K562 (cell line): ENCODE measurements around the gene ASPRV1. TPM values are rescaled to one million over a fixed set of nuclear protein-coding genes. Genes with fewer than 3 reads are reported as not detected.

ENCODE experiments used
- ATF1 ChIP-seq, 2 experiments: fragments of 450-650 bp in 1 of 2; IDR thresholded peaks; 2 replicates each; pipeline ENCODE4 v1.6.1; 2016; ENCODE audit warnings: missing compliant biosample characterization in 1 of 2, missing genetic modification characterization in 1 of 2
- CHD4 ChIP-seq: fragments of 200-600 bp; sonication (generic); IDR thresholded peaks from 3 replicates; pipeline ENCODE4 v1.6.1; 2012; ENCODE audit warnings: low read depth, mild to moderate bottlenecking, mixed read lengths, low read length, inconsistent platforms; ENCODE audit not compliant: insufficient read depth, insufficient replicate concordance, poor library complexity, severe bottlenecking
- FOXO4 ChIP-seq: fragments of 450-650 bp; formaldehyde crosslinking; IDR thresholded peaks from 2 replicates; pipeline ENCODE4 v1.4.0; 2020; ENCODE audit warnings: mild to moderate bottlenecking, moderate library complexity
- HNRNPUL1 ChIP-seq: fragments of 200-400 bp; formaldehyde crosslinking; IDR thresholded peaks from 2 replicates; pipeline ENCODE4 v1.6.1; 2017; ENCODE audit warnings: low read length
- KDM1A ChIP-seq, 2 experiments: fragments of 450-650 bp; IDR thresholded peaks; 2 replicates each; pipeline ENCODE4 v1.6.1; 2016; ENCODE audit warnings: mild to moderate bottlenecking in 2 of 2
- KLF16 ChIP-seq: IDR thresholded peaks from 2 replicates; pipeline ENCODE4 v1.6.1; 2016; ENCODE audit warnings: antibody characterized with exemption
- L3MBTL2 ChIP-seq: fragments of 450-650 bp; IDR thresholded peaks from 2 replicates; pipeline ENCODE4 v1.6.1; 2016; ENCODE audit warnings: mild to moderate bottlenecking, moderate library complexity
- NONO ChIP-seq, 2 experiments: fragments of 200-400 bp in 1 of 2; fragments of 450-650 bp in 1 of 2; formaldehyde crosslinking in 1 of 2; IDR thresholded peaks; 2 replicates each; pipeline ENCODE4 v1.6.1; 2017; ENCODE audit warnings: low read depth in 2 of 2, mild to moderate bottlenecking in 2 of 2, moderate library complexity in 2 of 2, low read length in 1 of 2
- PHF20 ChIP-seq: fragments of 450-650 bp; IDR thresholded peaks from 2 replicates; pipeline ENCODE4 v1.6.1; 2018; ENCODE audit not compliant: partially characterized antibody
- SMARCE1 ChIP-seq: fragments of 450-650 bp; IDR thresholded peaks from 2 replicates; pipeline ENCODE4 v1.7.1; 2016; ENCODE audit warnings: mild to moderate bottlenecking
- SRSF3 ChIP-seq: fragments of 200-400 bp; formaldehyde crosslinking; IDR thresholded peaks from 2 replicates; pipeline ENCODE4 v1.6.1; 2016; ENCODE audit warnings: mild to moderate bottlenecking, low read length, moderate library complexity; ENCODE audit not compliant: insufficient read depth
- SRSF9 ChIP-seq: fragments of 200-400 bp; formaldehyde crosslinking; IDR thresholded peaks from 2 replicates; pipeline ENCODE4 v1.6.1; 2017; ENCODE audit warnings: low read depth, low read length, borderline replicate concordance
- TCF7L2 ChIP-seq: fragments of 150-350 bp; IDR thresholded peaks from 2 replicates; pipeline ENCODE4 v1.6.1; 2016; ENCODE audit warnings: low read depth, mild to moderate bottlenecking, low read length, moderate library complexity
- TOE1 ChIP-seq, 2 experiments: fragments of 450-650 bp in 1 of 2; sonication (generic) in 1 of 2; formaldehyde crosslinking in 1 of 2; IDR thresholded peaks; 2 replicates each; pipeline versions ENCODE4 v1.7.1 to v1.8.0; 2016 to 2022; ENCODE audit warnings: borderline replicate concordance in 2 of 2, mild to moderate bottlenecking in 2 of 2, antibody characterized with exemption in 1 of 2, inconsistent platforms in 1 of 2, low read depth in 1 of 2, missing genetic modification reagents in 1 of 2, moderate library complexity in 1 of 2
- TRIM28 ChIP-seq: fragments of 450-650 bp; IDR thresholded peaks from 2 replicates; pipeline ENCODE4 v1.6.1; 2017
- ZNF140 ChIP-seq: fragments of 250-450 bp; sonication (Bioruptor Pico); IDR thresholded peaks from 2 replicates; pipeline ENCODE4 v1.8.0; 2021; ENCODE audit warnings: moderate library complexity, mild to moderate bottlenecking, inconsistent platforms
- polyA plus RNA-seq, 8 experiments: library from polyadenylated mRNA; depleted of rRNA in 4 of 8; stranded (reverse) in 5 of 8; unstranded in 3 of 8; fragments of >200 nt; fragmentation: Nextera tagmentation in 2 of 8; fragmentation: Illumina TruSeq in 1 of 8; extraction: Ambion mirVana in 2 of 8; extraction: Trizol in 1 of 8; gene quantifications; 2 replicates each; pipeline versions ENCODE4 v1.2.1 to v1.2.3, GENCODE V29; 2011 to 2014; ENCODE audit warnings: inconsistent platforms in 1 of 8, missing spikeins in 1 of 8
- total RNA-seq, 7 experiments: library from RNA; depleted of rRNA in 6 of 7; stranded (reverse); fragments of >200 nt in 6 of 7; fragmentation: Illumina TruSeq in 2 of 7; extraction: Trizol in 2 of 7; gene quantifications; 2 replicates each; pipeline versions ENCODE4 v1.2.1 to v1.2.3, GENCODE V29; 2011 to 2021; ENCODE audit warnings: low replicate concordance in 1 of 7
- TF ChIP-seq, protein P1 (sequence below): conservative IDR thresholded peaks from 2 replicates; pipeline ENCODE4 v1.6.1; 2011; ENCODE audit warnings: low read depth, mild to moderate bottlenecking, low read length; ENCODE audit not compliant: control insufficient read depth
- TF ChIP-seq, protein P2 (sequence below), 2 experiments: fragments of 450-650 bp in 1 of 2; sonication (generic) in 1 of 2; formaldehyde crosslinking in 1 of 2; IDR thresholded peaks in 1 of 2; conservative IDR thresholded peaks in 1 of 2; 2 replicates each; pipeline versions ENCODE4 v1.6.1 to v1.8.1; 2016 to 2023; ENCODE audit warnings: mild to moderate bottlenecking in 2 of 2, moderate library complexity in 2 of 2, inconsistent platforms in 1 of 2, missing genetic modification reagents in 1 of 2
- TF ChIP-seq, protein P3 (sequence below): fragments of 250-450 bp; sonication (Bioruptor Pico); IDR thresholded peaks from 2 replicates; pipeline ENCODE4 v1.8.0; 2021; ENCODE audit warnings: mild to moderate bottlenecking, moderate library complexity
- TF ChIP-seq, protein P4 (sequence below): fragments of 250-450 bp; sonication (Bioruptor Pico); IDR thresholded peaks from 2 replicates; pipeline ENCODE4 v1.4.0; 2020

ASPRV1 gene
- total and polyA plus RNA-seq, 9 of the 15 experiments (the other 6 are each of a cell fraction or from before 2014, with no cell fraction given), result 0.17 to 0.72 (median 0.47) TPM; not detected in 1

GRCh38 chr2:69914164-69914949 lies 47.1 kb downstream of the ASPRV1 start (continued):
- TF ChIP-seq, protein P1, sequence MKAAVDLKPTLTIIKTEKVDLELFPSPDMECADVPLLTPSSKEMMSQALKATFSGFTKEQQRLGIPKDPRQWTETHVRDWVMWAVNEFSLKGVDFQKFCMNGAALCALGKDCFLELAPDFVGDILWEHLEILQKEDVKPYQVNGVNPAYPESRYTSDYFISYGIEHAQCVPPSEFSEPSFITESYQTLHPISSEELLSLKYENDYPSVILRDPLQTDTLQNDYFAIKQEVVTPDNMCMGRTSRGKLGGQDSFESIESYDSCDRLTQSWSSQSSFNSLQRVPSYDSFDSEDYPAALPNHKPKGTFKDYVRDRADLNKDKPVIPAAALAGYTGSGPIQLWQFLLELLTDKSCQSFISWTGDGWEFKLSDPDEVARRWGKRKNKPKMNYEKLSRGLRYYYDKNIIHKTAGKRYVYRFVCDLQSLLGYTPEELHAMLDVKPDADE, result peak; percentile 14; the same call in 1 of the 2 replicates
- TF ChIP-seq FOXO4 (CRISPR knock-in tag) (no peak; the same call in 1 of the 2 replicates), SRSF9 (no peak), TOE1 (IDR thresholded peaks at IDR 0.05; ENCODE audit: borderline replicate concordance) (peak; percentile 51; the same call in 1 of the 2 replicates), TOE1 (CRISPR knock-in tag; IDR thresholded peaks at IDR 0.05; ENCODE audit: borderline replicate concordance, low read depth) (no peak), SMARCE1 (no peak; the same call in 1 of the 2 replicates), CHD4 (no peak), PHF20 (peak; percentile 35), TRIM28 (no peak), ATF1 (CRISPR knock-in tag; IDR thresholded peaks at IDR 0.05) (no peak), ATF1 (tag; IDR thresholded peaks at IDR 0.05) (peak; percentile 94), NONO (IDR thresholded peaks at IDR 0.05; ENCODE audit: low read depth in 2 of 2, low read length in 1 of 2) (peak in 1 of 2 experiments; percentile 54; a peak in 1 of 4 replicates), TCF7L2 (no peak), KLF16 (no peak), SRSF3 (no peak), HNRNPUL1 (no peak), KDM1A (IDR thresholded peaks at IDR 0.05) (no peak), ZNF140 (CRISPR knock-in tag) (no peak), L3MBTL2 (peak; percentile 99)
- TF ChIP-seq, protein P2, sequence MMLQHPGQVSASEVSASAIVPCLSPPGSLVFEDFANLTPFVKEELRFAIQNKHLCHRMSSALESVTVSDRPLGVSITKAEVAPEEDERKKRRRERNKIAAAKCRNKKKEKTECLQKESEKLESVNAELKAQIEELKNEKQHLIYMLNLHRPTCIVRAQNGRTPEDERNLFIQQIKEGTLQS (IDR thresholded peaks at IDR 0.05), result peak; percentile 100
- TF ChIP-seq, protein P2 (CRISPR knock-in tag; conservative IDR thresholded peaks at IDR 0.05), result peak; percentile 92
- TF ChIP-seq, protein P3, sequence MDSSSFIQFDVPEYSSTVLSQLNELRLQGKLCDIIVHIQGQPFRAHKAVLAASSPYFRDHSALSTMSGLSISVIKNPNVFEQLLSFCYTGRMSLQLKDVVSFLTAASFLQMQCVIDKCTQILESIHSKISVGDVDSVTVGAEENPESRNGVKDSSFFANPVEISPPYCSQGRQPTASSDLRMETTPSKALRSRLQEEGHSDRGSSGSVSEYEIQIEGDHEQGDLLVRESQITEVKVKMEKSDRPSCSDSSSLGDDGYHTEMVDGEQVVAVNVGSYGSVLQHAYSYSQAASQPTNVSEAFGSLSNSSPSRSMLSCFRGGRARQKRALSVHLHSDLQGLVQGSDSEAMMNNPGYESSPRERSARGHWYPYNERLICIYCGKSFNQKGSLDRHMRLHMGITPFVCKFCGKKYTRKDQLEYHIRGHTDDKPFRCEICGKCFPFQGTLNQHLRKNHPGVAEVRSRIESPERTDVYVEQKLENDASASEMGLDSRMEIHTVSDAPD (CRISPR knock-in tag), result no peak
- TF ChIP-seq, protein P4, sequence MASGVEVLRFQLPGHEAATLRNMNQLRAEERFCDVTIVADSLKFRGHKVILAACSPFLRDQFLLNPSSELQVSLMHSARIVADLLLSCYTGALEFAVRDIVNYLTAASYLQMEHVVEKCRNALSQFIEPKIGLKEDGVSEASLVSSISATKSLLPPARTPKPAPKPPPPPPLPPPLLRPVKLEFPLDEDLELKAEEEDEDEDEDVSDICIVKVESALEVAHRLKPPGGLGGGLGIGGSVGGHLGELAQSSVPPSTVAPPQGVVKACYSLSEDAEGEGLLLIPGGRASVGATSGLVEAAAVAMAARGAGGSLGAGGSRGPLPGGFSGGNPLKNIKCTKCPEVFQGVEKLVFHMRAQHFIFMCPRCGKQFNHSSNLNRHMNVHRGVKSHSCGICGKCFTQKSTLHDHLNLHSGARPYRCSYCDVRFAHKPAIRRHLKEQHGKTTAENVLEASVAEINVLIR (CRISPR knock-in tag), result peak; percentile 67
